NCI-H82 treated with DMSO at 0.1 percent for 48 hours (cell line): ENCODE data around the gene MKRN3.
"Not testable (repeated sequence)": the region's sequence is repeated elsewhere in the genome, so short reads cannot be mapped to it uniquely, and the experiment has no call there.

Experiments
- DNase-seq: peaks from one replicate; lab custom pipeline; 2025; ENCODE audit not compliant: unreplicated experiment; lab: John Stamatoyannopoulos, UW

Gene MKRN3

GRCh38 chr15:23588268-23588667, 22.8 kb downstream of the MKRN3 start:
- no peak for DNase-seq

- DNase-seq, result no peak
Observed at GRCh38 chr15:23589012-23589411, 23.5 kb downstream of the MKRN3 start.

GRCh38 chr15:23594252-23594770, 28.8 kb downstream of the MKRN3 start:
- DNase-seq, result no peak

- DNase-seq, result no peak
Observed at GRCh38 chr15:23595368-23595767, 29.9 kb downstream of the MKRN3 start.

- DNase-seq, result no peak
Observed at GRCh38 chr15:23596736-23597135, 31.3 kb downstream of the MKRN3 start.

GRCh38 chr15:23597278-23597677, 31.8 kb downstream of the MKRN3 start:
- DNase-seq, result not testable (repeated sequence)

- DNase-seq, result no peak
Observed at GRCh38 chr15:23599053-23599452, 33.6 kb downstream of the MKRN3 start.

GRCh38 chr15:23602124-23602523, 36.6 kb downstream of the MKRN3 start:
- DNase-seq, result no peak

GRCh38 chr15:23606226-23606625, 40.8 kb downstream of the MKRN3 start:
- DNase-seq, result no peak

GRCh38 chr15:23616536-23616935, 51.1 kb downstream of the MKRN3 start:
- DNase-seq, result no peak
